GM18508 (cell line): ENCODE results near the gene TMEM35B.
"Not testable (repeated sequence)": the region's sequence is repeated elsewhere in the genome, so short reads cannot be mapped to it uniquely, and the experiment has no call there.

Source experiments
- ATAC-seq: cut with Tn5 transposase; IDR thresholded peaks from one replicate; pipeline ENCODE4 v1.9.1; 2021; ENCODE audit warnings: moderate number of reproducible peaks; ENCODE audit not compliant: insufficient read depth, unreplicated experiment

The TMEM35B gene

DNA sequence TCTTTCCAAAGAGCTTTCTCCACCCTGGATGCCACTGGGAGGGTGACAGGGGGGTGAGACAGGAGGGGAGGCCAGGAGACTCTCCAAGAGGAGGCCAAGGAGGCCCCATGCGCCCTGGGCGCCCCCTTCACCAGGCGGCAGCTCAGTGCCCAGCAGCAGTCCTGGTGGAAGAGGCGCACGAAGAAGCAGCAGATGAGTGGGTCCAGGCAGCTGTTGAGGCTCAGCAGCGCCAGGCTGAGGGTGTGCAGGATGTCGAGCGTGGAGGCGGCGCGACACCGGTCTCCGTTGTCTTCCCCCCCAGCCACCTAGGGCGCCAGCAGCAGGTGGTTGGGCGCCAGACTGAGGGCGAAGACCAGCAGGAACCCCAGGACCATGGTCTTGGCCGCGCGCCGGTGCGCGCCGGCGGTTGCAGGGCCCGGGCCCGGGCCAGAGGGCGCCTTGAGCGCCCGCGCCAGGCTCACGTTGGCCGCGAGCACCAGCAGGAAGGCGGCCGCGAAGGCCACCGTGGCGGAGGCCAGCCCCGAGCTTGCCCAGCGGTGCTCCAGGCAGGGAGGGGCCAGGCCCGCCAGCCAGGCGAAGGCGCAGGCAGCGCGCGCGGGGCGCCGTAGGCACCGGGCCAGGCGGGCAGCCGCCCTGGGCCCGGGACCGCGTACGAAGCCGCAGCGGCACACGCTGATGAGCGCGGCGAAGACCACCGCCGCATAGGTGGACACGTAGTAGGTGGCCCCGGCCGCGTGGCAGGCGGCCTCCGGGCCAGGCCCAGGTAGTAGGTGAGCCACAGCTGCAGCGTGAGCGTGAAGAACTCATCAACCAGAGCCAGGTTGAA, 8.6 kb downstream of the TMEM35B start:
- no peak for ATAC-seq

DNA sequence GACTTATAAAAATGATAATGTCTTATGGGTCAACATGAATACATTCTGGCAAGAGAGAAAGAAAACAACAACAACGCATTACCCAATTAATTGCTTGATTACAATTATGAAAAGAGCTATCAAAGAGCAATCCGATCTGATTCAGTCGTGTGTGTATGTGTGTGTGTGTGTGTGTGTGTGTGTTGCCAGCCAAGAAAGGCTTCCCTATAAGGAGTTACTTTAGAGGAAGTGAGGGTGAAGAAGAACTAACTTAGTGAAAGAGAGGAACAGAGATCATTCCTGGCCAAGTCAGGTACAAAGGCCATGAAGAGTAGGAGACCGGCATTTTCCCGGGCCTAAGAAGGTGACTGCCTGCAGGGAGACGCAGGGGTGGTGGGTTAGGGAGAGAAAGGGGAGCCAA, 9.4 kb downstream of the TMEM35B start:
- no peak for ATAC-seq

- ATAC-seq = no peak
Measured at GRCh38 chr1:34975338-34975737, 9.8 kb downstream of the TMEM35B start.

- no peak for ATAC-seq
Measured at GRCh38 chr1:34974626-34975025, 10.5 kb downstream of the TMEM35B start.

DNA sequence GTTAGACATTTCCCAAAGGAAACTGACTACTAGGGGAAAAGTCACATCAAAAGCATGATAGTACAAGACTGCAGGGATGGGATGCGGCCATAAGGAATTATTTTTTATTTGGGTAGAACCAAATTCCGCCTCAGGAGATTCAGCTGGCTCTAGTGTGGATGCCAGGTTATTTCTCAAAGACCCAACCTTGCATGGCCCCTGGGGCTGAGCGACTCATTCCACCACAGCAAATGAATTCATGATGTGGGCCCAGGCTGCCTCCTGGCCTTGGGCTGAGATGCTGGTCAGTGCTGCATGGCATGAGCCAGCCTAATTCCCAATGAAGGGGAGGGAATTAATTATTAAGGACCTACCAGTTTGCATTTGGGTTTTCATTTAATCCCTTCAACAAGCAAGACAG, 11.8 kb downstream of the TMEM35B start:
- ATAC-seq = no peak

GRCh38 chr1:34970829-34971228, 14.3 kb downstream of the TMEM35B start:
- no peak for ATAC-seq

GRCh38 chr1:34970220-34970735, 14.9 kb downstream of the TMEM35B start:
- ATAC-seq = no peak

DNA sequence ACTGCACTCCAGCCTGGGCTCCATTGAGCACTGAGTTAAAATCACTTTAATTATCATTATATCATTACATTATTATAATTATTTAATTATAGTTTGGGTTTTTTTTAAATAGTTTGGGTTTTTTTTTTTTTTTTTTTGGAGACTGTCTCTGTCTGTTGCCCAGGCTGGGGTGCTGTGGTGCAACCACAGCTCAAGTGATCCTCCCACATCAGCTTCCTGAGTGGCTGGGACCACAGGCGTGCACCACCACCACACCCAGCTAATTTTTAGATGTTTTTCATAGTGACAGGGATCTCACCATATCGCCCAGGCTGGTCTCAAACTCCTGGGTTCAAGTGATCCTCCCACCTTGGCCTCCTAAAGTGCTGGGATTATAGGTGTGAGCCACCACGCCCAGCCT, 16.9 kb downstream of the TMEM35B start:
- ATAC-seq = not testable (repeated sequence)

DNA sequence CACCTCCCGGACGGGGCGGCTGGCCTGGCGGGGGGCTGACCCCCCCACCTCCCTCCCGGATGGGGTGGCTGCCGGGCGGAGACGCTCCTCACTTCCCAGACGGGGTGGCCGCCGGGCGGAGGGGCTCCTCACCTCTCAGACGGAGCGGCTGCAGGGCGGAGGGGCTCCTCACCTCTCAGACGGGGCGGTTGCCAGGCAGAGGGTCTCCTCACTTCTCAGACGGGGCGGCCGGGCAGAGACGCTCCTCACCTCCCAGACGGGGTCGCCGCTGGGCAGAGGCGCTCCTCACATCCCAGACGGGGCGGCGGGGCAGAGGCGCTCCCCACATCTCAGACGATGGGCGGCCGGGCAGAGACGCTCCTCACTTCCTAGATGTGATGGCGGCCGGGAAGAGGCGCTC, 17.5 kb downstream of the TMEM35B start:
- ATAC-seq = not testable (repeated sequence)

GRCh38 chr1:34965597-34965996, 19.6 kb downstream of the TMEM35B start:
- ATAC-seq = no peak

- no peak for ATAC-seq
Measured at GRCh38 chr1:34950428-34950827, 34.7 kb downstream of the TMEM35B start.

DNA sequence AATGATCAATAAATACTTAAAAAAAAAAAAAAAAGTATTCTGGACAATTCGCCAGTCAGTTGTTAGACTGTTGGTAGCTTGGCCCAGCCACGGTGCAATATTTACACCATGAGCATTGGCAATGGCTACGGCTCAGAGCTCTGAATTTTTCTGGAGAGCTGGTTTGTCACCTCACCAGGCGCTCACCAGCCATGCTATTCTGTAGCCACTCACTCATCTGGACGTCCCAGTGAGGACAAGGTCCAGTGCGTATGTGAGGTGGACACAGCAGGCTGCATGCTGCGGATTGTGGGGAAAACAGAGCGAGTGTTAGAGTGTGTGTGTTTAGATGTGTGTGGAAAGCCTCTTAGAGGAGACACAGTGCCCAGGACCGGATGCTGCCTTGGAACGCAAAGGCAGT, 36.4 kb downstream of the TMEM35B start:
- not testable (repeated sequence) for ATAC-seq

DNA sequence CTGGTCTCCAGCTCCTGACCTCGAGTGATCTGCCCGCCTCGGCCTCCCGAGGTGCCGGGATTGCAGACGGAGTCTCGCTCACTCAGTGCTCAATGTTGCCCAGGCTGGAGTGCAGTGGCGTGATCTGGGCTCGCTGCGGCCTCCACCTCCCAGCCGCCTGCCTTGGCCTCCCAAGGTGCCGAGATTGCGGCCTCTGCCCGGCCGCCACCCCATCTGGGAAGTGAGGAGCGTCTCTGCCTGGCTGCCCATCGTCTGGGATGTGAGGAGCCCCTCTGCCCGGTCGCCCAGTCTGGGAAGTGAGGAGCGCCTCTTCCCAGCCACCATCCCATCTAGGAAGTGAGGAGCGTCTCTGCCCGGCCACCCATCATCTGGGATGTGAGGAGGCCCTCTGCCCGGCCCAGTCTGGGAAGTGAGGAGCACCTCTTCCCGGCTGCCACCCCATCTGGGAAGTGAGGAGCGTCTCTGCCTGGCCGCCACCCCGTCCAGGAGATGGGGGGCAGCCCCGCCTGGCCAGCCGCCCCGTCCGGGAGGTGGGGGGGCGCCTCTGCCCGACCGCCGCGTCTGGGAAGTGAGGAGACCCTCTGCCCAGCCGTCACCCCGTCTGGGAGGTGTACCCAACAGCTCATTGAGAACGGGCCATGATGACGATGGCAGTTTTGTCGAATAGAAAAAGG, 37.4 kb downstream of the TMEM35B start:
- not testable (repeated sequence) for ATAC-seq

- ATAC-seq = no peak
Measured at GRCh38 chr1:34946211-34946610, 38.9 kb downstream of the TMEM35B start.

DNA sequence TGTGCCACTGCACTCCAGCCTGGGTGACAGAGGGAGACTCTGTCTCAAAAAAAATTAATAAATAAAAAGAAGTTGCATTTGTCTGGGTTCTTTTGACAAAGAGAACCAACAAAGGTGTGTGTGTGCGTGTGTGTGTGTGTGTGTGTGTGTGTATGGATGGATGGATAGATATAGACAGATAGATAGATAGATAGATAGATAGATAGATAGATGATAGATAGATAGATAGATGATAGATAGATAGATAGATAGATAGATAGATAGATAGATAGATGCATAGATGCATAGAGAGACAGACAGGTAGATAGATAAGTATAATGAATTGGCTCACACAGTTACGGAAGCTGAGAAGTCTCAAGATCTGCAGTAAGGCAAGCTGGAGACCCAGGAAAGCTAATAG, 43.3 kb downstream of the TMEM35B start:
- not testable (repeated sequence) for ATAC-seq
